GM19025 (cell line): ENCODE data around the gene TMEM94.
"Not testable (repeated sequence)": the region's sequence is repeated elsewhere in the genome, so short reads cannot be mapped to it uniquely, and the experiment has no call there.

Experiments used
- ATAC-seq: cut with Tn5 transposase; IDR thresholded peaks from one replicate; pipeline ENCODE4 v1.9.1; 2021; ENCODE audit warnings: mild to moderate bottlenecking, low read depth, moderate library complexity; ENCODE audit not compliant: unreplicated experiment

The TMEM94 gene

GRCh38 chr17:75475851-75476250 is 19.4 kb downstream of the TMEM94 start:
- ATAC-seq: no peak

- no peak for ATAC-seq
Measured at GRCh38 chr17:75476271-75476671, 19.8 kb downstream of the TMEM94 start.

- no peak for ATAC-seq
Measured at GRCh38 chr17:75476752-75477489, 20.5 kb downstream of the TMEM94 start.

- ATAC-seq: not testable (repeated sequence)
Measured at GRCh38 chr17:75477490-75477862, 21.0 kb downstream of the TMEM94 start.

GRCh38 chr17:75478508-75478907 is 22.1 kb downstream of the TMEM94 start:
- no peak for ATAC-seq

- ATAC-seq: no peak
Measured at GRCh38 chr17:75480281-75480680, 23.8 kb downstream of the TMEM94 start.

GRCh38 chr17:75481194-75482068 is 25.0 kb downstream of the TMEM94 start:
- ATAC-seq: no peak

GRCh38 chr17:75482098-75482942 is 25.9 kb downstream of the TMEM94 start:
- no peak for ATAC-seq

GRCh38 chr17:75485688-75486087 is 29.3 kb downstream of the TMEM94 start:
- ATAC-seq: no peak

- ATAC-seq: no peak
Measured at GRCh38 chr17:75486151-75486550, 29.7 kb downstream of the TMEM94 start.

- ATAC-seq: no peak
Measured at GRCh38 chr17:75486951-75487350, 30.5 kb downstream of the TMEM94 start.

- no peak for ATAC-seq
Measured at GRCh38 chr17:75487351-75488070, 31.1 kb downstream of the TMEM94 start.

GRCh38 chr17:75488693-75489510 is 32.5 kb downstream of the TMEM94 start:
- ATAC-seq: no peak

- no peak for ATAC-seq
Measured at GRCh38 chr17:75489511-75489955, 33.1 kb downstream of the TMEM94 start.

- no peak for ATAC-seq
Measured at GRCh38 chr17:75490173-75490743, 33.8 kb downstream of the TMEM94 start.

GRCh38 chr17:75490953-75491649 is 34.7 kb downstream of the TMEM94 start:
- ATAC-seq: no peak

GRCh38 chr17:75491680-75492079 is 35.2 kb downstream of the TMEM94 start:
- ATAC-seq: no peak

GRCh38 chr17:75492555-75493168 is 36.2 kb downstream of the TMEM94 start:
- no peak for ATAC-seq
